HT-29 (cell line): ENCODE measurements around the gene DOHH. TPM values are rescaled to one million over a fixed set of nuclear protein-coding genes. Genes with fewer than 3 reads are reported as not detected.

Experiments used
- DNase-seq: peaks from one replicate; pipeline ENCODE4 v3.0.0-alpha.2; 2015; ENCODE audit warnings: low spot score
- total RNA-seq: library from RNA; depleted of rRNA; stranded (reverse); fragments of >200 nt; shearing (Covaris generic); gene quantifications from 2 replicates; pipeline ENCODE4 v1.2.3, GENCODE V29; 2014

The DOHH gene
- total RNA-seq, 1 experiment from 2014 or later = 46.8 TPM

DNA sequence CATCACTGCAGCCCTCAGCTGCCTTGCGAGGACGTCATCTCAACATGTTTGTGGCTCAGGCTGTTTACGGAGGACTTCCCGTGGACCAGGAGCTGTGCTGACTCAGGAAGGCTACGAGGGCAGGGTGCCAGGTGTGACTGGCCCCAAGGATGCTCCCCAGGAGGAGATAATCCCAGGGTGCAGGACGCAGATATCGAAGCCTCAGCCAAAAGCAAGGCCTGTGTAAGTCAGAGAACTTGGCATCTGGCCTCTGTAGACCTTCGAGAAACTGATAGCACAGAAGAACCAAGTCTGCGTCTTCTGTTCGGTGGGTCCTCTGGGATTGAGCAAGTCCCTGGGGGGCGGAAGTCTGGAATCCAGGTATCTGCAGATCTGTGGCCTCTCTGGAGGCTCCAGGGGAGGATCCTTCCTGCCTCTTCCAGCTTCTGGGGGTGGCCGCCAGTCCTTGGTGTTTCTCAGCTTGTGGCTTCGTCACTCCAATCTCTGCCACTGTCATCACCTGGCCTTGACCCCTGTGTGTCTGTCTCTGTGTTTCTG lies 2.6 kb upstream of the DOHH start:
- DNase-seq = no peak

DNA sequence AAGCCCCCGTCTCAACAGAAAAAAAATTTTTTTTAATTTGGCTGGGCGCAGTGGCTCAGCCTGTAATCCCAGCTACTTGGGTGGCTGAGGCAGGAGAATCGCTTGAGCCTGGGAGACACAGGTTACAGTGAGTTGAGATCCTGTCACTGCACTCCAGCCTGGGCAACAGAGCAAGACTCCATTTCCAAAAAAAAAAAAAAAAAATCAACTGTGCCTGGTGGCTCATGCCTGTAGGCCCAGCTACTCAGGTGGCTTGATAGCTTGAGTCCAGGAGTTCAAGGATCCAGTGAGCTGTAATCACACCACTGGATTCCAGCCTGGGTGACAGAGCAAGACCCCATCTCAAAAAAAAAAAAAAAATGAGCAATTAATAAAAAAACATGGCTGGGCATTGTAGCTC lies 1.3 kb upstream of the DOHH start:
- no peak for DNase-seq

GRCh38 chr19:3499738-3500428 lies 591 bp downstream of the DOHH start:
- DNase-seq = peak; percentile 24

- no peak for DNase-seq
Observed at GRCh38 chr19:3497757-3498520, 2.5 kb downstream of the DOHH start.

- DNase-seq = no peak
Observed at GRCh38 chr19:3496392-3497273, 3.8 kb downstream of the DOHH start.

- no peak for DNase-seq
Observed at GRCh38 chr19:3494559-3494958, 5.9 kb downstream of the DOHH start.

DNA sequence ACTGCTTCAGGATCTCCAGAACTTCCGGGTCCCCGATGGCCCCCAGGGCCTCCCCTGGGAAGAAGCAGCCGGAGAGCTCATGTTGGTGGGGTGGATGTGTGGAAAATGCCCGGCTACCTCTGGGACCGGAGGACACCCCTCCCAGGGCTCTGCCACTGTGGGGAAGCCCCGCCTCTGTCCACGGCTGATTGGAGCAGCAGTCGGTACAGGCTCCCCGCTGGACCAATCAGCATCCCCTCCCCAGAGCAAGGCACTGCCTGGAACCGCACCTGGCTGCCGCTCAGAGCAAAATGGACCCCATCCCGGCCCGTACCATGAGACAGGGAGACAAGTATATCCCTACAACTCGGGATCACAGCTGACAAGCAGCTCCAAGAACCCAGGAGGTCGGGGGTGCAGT lies 6.4 kb downstream of the DOHH start:
- DNase-seq = no peak

DNA sequence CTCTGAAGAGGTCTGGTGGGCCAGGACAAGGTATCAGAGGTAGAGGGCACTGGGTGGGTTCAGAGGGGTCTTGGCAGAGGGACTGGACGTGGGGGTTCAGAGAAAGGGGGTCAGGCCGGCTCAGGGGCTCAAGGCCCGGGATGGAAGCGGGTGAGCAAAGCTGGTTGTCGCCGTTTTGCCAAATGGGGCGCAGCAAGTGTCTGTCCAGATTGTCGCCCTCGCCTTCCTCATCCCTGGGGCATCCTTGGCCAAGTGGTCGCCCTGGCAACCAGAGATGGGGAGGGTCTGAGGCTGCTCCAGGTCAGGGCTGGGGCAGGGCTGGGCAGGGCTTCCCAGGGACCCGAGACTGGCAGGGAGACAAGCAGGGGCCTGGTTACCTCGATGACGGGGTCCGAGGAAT lies 6.8 kb downstream of the DOHH start:
- DNase-seq = no peak

DNA sequence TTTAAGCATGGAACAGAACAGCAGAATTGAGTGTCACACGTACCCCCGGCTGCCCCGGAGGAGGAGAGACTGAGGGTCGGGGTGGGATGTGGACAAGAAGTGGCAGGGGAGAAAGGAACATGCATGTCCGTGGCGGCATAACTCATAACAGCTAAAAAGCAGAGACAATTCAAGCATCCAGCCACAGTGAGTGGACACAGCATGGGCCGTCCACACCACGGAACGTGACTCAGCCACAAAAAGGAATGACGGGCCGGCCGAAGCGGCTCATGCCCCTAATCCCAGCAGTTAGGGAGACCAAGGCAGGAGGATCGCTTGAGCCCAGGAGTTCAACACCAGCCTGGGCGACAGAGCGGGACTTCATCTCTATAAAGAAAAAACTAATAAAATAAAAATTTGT lies 7.6 kb downstream of the DOHH start:
- DNase-seq = no peak

DNA sequence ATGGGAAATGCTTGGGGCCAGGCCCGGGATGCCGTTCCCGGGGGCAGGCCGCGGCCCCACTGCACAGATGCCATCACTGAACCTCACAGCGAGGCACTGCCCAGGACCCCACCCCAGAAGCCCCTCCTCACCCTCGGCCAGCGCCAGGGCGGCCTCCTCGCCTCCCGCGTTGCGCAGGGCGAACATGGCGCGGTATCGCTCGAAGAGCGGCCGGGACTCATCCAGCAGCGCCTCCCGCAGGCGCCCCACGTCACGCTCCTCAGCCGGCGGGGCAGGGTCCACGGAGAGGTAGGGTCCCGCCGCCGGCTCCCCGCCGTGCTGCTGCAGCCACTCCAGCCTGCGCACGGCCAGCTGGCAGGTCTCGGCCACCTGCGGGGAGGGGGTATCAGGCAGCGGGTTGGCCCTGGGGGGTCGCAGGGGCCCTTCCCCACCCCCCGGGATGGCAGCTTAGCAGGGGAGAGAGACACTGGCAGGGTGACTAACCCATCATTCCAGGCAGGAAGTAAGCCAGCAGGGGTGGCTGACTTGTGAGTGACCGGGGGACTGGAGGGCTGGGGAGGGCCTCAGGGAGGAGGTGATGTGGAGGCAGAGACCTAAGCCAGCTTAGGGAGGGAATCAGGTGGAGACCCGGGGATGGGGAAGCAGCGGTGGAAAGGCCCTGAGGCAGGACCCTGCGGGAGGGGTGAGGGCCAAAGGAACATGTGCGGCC lies 8.2 kb downstream of the DOHH start:
- DNase-seq = no peak

DNA sequence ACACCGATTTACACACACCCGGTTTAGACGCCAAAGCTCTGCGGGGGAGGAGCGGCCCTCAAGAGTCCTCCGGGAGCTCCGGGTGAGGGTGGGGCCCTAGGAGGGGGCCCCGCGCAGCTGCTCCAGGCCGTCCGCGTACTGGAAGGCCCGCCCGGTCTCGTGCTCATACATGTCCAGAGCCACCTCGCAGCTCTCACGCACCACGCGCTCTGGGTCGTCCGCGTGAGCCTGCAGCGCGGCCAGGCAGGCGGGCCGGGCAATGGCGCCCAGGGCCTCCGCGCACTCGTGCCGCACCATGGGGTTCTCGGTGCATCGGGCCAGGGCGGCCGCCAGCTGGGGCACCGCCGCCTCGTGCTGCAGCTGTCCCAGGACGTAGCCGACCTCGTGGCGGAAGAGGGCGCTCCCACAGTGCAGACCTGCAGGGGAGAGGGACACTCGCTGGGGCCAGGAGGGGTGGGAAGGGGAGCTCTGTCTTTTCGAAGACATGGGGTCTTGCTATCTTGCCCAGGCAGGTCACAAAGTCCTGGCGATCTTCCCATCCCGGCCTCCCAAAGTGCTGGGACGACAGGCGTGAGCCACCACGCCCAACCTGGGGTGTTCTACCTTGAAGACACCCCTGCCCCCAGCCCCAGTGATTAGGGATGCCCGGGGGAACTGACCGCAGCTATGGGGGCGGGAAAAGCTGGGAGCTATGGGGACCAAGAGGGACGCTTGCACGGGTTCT lies 8.9 kb downstream of the DOHH start:
- DNase-seq = no peak

DNA sequence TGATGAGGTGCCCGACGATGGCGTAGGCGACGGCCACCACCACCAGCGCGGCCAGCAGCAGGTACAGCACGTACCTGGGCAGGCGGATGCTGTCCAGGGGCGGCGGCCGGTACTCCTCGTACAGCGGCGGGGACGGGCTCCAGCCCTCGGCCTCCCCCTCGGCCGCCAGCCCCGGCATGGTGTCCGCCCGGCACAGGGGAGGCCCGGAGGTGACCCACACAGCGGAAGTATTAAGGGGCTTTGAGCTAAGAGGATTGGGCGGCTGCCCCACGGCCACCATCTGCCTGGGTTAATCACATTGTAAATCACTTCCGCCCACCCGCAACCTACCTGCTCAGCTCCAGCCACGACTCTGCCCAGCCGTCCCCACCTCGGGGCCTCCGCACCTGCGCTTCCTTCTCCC lies 17.2 kb downstream of the DOHH start, which contains the start of gene SMIM44:
Gene SMIM44, minus strand, starts transcription at position 216 of the 403 bp plus-strand sequence. Its CDS starts 38 bp downstream, at position 178.
- peak; percentile 25 for DNase-seq

DNA sequence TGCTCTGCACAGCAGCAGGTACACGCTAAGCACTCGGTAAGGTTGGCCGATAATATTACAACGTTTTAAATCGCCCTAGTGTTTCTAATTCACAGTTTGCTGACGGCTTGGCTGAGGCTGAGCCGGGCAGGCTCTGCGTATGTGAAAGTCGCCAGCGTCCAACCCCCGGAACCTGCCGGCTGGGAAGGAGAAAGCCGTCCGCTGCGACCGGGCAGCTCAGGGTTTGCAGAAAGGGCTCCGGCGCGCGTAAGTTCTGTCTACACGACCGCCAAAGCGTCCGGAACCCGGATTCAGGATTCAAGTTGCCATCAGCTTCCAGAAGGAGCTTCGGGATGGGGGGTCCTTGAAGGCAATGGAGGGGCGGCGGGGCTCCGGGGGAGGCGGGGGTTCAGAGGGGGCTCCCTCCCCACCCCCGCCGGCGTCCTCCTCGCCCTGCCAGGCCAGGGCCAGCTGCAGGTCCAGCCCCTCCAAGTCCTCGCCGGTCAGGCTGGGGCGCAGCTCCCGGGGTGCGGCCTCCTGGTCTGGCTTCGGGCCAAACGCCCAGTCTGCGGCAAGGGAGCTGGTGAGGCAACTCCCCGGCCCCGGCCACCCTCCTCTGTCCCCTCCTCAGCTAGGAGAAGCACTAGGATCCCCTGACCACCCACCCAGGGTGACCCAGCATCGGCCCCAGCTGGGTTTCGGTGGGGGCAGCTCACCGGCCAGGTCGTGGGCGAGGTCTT lies 17.8 kb downstream of the DOHH start:
- peak; percentile 45 for DNase-seq

GRCh38 chr19:3481241-3482090 lies 19.0 kb downstream of the DOHH start:
- no peak for DNase-seq

DNA sequence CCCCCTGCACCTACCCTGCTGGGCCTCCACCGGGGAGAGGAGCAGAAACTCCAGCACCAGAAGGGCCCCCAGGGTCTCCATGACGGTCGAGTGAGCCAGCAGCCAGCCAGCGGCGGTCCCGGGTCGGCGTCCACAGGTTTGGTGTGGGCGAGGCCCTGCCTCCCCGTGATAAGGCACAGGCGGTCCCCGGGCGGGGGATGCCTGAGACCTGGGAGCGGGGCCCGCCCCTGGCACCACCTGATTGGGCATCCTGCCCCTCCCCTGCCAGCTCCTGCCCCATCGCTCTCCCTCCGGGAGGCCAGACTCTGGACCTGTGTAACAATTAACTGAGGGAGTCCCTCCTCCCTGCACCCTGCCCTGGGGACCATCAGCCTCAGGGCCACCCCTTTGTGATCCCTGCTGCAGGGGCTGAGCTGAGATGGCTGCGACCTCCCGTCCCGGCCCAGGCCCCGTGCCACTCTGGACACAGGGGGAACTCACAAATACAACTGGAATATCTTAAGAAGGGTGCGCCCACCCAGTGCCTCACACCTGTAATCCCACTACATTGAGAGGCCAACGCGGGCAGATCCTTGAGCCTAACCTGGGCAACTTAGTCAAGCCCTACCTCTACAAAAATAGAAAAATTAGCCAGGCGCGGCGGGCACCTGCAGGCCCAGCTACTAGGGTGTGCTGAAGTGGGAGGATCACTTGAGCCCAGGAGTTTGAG lies 19.9 kb downstream of the DOHH start, which contains the start of gene SMIM24:
Gene SMIM24, minus strand, starts transcription at position 143 of the 709 bp plus-strand sequence. Its CDS starts 62 bp downstream, at position 81.
- DNase-seq = no peak

GRCh38 chr19:3479834-3480215 lies 20.6 kb downstream of the DOHH start:
- peak; percentile 31 for DNase-seq

GRCh38 chr19:3479177-3479833 lies 21.2 kb downstream of the DOHH start:
- DNase-seq = peak; percentile 14
